ENCODE data around the gene HPGDS.
A peak's percentile ranks its signal among the peaks of the same experiment; 100 is the strongest.
"Not testable (repeated sequence)": the region's sequence is repeated elsewhere in the genome, so short reads cannot be mapped to it uniquely, and the experiment has no call there.

Gene HPGDS

GRCh38 chr4:94342694-94343093 lies at the start of gene HPGDS:
Gene HPGDS (minus strand): TSS chr4:94342836. CDS start chr4:94334629, 8,207 bp downstream.
- DNase-seq (ENCODE audit: low spot score) = no peak

DNA sequence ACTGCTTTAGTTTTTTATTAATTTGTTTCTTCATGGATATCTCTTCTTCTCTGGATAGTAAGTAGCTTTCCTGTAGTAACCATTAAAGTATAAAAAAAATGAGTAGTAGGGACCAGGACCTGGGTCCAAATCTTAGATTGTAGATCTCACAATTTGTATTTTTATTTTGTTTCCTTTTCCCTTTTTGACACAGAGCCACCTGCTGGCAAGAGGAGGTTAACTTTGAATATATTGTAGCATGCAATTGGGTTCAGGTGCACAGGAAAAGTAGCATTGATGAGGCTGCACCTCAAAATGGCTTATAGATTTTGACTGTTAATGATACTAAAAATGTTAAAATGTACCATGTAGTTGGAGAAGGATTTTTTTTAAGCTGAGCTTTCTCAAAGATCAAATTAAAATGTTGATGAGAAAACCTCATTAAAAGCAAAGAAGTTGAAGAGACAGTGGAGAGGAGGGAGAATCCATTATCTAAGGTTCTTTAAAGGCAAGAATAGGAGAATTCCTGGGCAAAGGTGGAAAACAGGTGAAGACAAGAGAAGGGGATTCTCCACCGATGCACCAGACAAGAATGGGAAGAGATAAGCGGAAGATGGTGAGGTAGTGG lies 48.3 kb upstream of the HPGDS start:
- peak; percentile 26 for DNase-seq (ENCODE audit: low spot score)

GRCh38 chr4:94389595-94390267 lies 47.1 kb upstream of the HPGDS start:
- DNase-seq (ENCODE audit: low spot score) = peak; percentile 45

- DNase-seq (ENCODE audit: low spot score) = not testable (repeated sequence)
These were observed 45.3 kb upstream of the HPGDS start for GRCh38 chr4:94387965-94388364.

GRCh38 chr4:94385452-94385851 lies 42.8 kb upstream of the HPGDS start:
- not testable (repeated sequence) for DNase-seq (ENCODE audit: low spot score)

DNA sequence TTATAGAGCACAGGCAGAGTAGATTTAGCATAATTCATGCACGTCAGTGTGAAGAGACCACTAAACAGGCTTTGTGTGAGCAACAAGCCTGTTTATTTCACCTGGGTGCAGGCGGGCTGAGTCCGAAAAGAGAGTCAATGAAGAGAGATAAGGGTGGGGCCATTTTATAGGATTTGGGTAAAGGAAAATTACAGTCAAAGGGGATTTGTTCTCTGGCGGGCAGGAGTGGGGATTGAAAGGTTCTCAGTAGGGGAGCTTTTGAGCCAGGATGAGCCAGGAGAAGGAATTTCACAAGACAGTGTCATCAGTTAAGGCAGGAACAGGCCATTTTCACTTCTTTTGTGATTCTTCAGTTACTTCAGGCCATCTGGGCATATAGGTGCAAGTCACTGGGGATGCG lies 40.3 kb upstream of the HPGDS start:
- DNase-seq (ENCODE audit: low spot score) = not testable (repeated sequence)

GRCh38 chr4:94378047-94378446 lies 35.4 kb upstream of the HPGDS start:
- DNase-seq (ENCODE audit: low spot score) = no peak

DNA sequence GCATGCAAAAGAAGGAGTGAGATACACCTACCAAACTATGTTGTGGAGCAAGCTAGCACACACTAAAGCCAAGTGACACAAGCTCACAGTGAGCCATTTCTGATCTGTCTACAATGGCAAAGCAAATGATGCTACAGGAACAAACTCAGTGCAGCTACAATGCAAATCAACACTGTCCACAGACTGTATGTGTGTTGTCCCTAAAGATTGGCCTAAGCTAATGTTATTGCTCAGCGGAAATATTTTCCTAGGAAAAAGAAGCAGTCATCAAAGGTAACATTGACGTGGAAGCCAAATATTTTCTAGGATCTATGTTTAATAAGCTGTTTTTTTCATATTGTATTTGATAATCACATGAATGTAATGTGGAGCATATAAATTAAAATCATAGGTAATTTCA lies 34.7 kb upstream of the HPGDS start:
- DNase-seq (ENCODE audit: low spot score) = no peak

GRCh38 chr4:94375364-94375763 lies 32.7 kb upstream of the HPGDS start:
- no peak for DNase-seq (ENCODE audit: low spot score)

- no peak for DNase-seq (ENCODE audit: low spot score)
These were observed 31.1 kb upstream of the HPGDS start for GRCh38 chr4:94373752-94374151.

DNA sequence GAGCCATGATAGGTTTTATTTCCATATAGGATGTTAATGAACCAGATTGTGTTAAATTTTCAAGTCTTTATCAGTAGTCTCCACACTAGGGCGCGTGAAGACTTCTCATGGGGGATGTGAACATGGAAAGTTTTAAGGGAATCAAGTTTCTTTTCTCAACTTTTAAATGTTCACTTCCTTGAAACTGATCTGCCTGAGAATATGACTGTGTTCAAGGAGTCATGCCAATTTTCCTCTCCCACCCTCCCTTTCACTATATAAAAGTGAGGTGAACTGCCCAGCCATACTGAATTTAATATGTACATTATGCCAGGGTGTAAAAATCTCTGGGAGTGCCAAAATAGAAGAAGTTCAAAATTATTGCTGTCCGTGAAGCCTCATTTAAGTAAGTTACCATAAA lies 30.4 kb upstream of the HPGDS start:
- no peak for DNase-seq (ENCODE audit: low spot score)

DNA sequence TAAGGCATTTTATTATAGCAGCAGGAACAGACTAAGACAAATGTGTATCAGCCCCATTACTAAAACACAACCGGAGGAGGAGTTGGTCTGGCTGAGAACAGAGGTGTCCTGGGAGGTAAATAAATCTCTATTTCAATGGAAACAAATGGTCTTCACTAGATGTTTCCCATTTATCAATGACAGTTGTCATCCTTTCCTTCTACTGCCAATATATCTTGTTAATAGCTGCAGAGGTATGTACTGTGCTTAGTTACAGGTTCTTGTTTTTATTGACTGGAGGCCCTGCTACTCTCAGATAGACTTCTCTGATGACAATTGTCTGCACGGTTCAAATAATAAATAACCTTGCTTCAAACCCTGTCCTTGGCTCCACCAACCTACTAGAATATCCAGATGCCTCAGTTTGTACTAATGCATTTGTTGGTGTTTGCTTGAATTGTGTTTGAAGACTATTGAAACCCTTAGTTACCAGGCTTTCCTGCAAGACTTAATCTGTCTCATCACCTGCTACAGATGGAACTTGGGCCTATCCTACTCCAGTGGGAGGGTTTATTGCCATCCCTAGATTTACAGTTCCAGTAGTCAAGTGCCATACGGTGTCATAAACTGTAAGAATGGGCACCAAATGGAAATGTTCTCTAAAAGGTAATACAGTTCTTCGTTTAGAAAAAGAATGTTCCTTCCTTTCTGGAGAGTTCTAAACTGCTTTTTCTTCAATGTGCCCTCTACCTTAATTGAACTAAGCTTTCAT lies 29.8 kb upstream of the HPGDS start:
- DNase-seq (ENCODE audit: low spot score) = no peak

GRCh38 chr4:94371290-94371689 lies 28.7 kb upstream of the HPGDS start:
- no peak for DNase-seq (ENCODE audit: low spot score)

- no peak for DNase-seq (ENCODE audit: low spot score)
These were observed 28.1 kb upstream of the HPGDS start for GRCh38 chr4:94370533-94371254.

DNA sequence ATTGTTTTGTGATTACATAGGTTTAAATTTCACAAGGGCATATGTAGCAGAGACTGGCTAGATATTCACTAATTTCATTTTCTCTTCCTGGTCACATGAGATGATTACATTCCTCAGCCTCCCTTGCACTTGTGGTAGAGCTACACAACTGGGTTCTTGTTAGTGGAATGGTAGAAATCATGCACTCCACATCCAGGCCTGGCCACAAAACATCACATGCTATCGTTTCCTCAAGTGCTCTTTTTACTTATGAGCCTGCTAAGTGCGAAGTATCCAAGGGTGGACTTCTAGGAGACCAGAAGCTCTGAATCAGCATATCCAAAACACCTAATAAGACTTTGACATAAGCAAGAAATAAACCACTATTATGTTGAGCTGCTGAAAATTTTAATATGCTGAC lies 26.4 kb upstream of the HPGDS start:
- DNase-seq (ENCODE audit: low spot score) = no peak

DNA sequence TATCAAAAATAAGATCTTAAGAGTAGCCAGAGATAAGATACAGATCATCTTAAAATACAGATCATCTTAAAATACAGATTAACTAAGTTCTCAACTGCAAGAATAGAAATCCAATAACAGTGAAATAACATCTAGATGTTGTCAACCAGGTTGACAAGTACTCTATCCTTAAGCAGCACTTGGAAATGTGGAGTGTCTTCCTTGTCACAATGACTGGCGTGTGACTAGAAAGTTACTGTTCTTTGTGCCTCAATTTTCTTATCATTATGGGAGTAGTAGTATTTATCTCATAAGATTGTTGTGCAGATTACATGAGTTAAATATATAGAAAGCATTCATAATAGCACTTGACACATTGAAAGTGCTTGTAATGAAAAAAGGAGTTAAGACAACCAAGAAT lies 25.8 kb upstream of the HPGDS start:
- no peak for DNase-seq (ENCODE audit: low spot score)

DNA sequence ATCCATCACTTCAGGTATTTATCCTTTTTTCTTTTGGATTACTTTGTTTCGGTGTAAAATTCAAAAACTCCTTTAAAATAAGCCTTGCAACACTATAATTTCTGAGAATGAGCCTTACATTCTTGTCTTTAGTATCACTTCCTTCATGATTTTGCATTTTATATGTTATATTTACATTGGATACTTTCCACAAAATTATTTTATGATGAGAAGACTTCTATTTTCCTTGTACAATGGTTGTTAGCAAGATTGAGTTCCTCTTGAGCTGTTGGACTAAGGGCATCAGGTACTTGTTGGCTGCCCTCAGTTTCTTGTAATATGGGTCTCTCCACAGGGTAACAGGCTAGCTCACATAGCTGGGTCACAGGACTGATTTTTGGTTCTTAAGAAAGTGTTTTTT lies 22.7 kb upstream of the HPGDS start:
- no peak for DNase-seq (ENCODE audit: low spot score)

DNA sequence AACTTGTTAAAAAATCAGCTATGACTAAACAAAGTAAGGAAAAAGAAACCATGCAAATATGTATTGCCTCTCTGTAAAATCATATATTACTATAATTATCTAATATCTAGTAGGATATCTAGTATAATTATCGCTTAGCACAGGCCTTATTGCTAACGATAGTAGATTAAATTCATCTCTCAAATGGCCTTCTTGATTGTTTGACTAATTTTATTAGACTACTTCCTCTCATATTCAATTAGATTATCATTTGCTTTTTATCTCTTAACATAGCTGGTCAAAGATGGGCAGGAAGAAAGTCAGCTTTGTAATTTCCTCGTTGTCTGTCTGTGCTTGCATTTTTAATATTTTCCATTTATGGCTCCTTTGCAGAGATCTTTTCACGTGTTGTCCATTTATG lies 21.9 kb upstream of the HPGDS start:
- no peak for DNase-seq (ENCODE audit: low spot score)

DNA sequence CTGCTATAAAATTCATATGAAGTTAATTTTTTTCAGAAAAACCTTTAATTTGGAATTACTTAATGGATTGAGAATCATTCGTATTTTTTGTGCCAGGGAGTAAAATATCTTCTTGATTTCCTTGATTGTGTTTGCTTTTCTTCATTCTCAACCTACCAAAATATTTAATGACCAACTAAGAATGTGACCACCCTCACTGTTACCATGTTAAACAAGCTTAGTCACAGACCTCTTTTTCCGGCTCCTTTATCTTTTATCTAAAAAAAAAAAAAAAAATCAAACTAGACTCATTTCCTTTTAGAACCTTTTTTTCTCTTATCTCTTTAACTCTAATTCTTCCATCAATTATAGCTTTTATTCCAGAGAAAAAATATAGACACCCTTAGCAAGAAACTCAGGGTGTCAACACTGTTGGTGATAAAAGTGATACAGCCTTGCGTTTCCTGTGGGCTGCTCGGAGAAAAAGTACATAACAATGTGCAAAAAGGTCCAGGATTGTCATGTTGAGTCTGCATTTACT lies 20.6 kb upstream of the HPGDS start:
- no peak for DNase-seq (ENCODE audit: low spot score)

DNA sequence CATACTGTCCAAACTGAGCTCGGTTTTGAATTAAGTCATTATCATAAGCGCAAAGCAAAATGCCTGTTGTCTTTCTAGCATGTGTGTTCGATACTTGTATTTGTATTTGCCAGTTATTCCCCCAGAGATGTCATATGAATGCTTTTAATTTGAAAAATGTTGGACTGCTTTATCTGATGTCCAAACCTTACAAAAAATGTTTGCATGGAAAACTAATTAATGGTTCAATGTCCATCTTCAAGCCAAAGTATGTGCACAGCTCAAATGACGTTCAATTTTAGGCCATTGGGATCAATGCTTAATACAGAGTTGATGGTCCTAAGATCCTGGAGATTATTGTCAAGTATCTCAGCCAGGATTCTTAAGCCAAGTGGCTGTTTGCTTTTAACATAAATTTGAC lies 17.2 kb upstream of the HPGDS start:
- no peak for DNase-seq (ENCODE audit: low spot score)

- DNase-seq (ENCODE audit: low spot score) = no peak
These were observed 16.6 kb upstream of the HPGDS start for GRCh38 chr4:94359221-94359620.

DNA sequence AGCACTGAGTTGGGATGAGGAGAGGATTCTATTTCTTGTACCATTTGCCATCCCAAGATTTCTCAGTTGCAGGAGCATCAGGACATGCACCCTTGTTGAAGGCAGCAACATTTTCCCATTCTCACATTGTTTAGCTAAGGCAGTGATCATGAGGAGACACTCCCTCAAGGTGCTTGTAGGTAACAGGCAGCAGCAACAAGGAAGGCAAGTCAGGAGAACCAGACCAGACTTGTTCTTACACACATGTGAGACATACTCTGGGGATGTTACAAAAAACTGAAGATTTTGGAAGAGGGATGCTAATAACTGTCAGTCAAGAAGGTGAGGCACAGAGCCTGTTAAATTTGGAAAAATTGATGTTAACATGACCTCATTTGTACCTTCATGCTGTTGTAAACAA lies 15.5 kb upstream of the HPGDS start:
- DNase-seq (ENCODE audit: low spot score) = no peak
